HG03025 (cell line): Measurements from ENCODE around the gene CCSER1.
"Not testable (repeated sequence)": the region's sequence is repeated elsewhere in the genome, so short reads cannot be mapped to it uniquely, and the experiment has no call there.

Source experiments
- ATAC-seq: cut with Tn5 transposase; IDR thresholded peaks from one replicate; pipeline ENCODE4 v1.9.1; 2021; ENCODE audit warnings: mild to moderate bottlenecking, moderate library complexity; ENCODE audit not compliant: unreplicated experiment, low FRiP score

Gene CCSER1

GRCh38 chr4:90621080-90621479, 493.9 kb downstream of the CCSER1 start:
- ATAC-seq, result no peak

GRCh38 chr4:90624781-90625180, 497.6 kb downstream of the CCSER1 start:
- ATAC-seq, result no peak

- no peak for ATAC-seq
Observed at GRCh38 chr4:90641861-90642599, 514.8 kb downstream of the CCSER1 start.

- no peak for ATAC-seq
Observed at GRCh38 chr4:90643156-90643555, 516.0 kb downstream of the CCSER1 start.

- ATAC-seq, result no peak
Observed at GRCh38 chr4:90648311-90648710, 521.1 kb downstream of the CCSER1 start.

- no peak for ATAC-seq
Observed at GRCh38 chr4:90648791-90649190, 521.6 kb downstream of the CCSER1 start.

GRCh38 chr4:90660672-90661071, 533.5 kb downstream of the CCSER1 start:
- no peak for ATAC-seq

- no peak for ATAC-seq
Observed at GRCh38 chr4:90670183-90670582, 543.0 kb downstream of the CCSER1 start.

GRCh38 chr4:90689739-90690138, 562.5 kb downstream of the CCSER1 start:
- ATAC-seq, result no peak

- ATAC-seq, result no peak
Observed at GRCh38 chr4:90695411-90695810, 568.2 kb downstream of the CCSER1 start.

GRCh38 chr4:90705501-90705900, 578.3 kb downstream of the CCSER1 start:
- not testable (repeated sequence) for ATAC-seq

- no peak for ATAC-seq
Observed at GRCh38 chr4:90715242-90715641, 588.0 kb downstream of the CCSER1 start.

- no peak for ATAC-seq
Observed at GRCh38 chr4:90718931-90719330, 591.7 kb downstream of the CCSER1 start.

- no peak for ATAC-seq
Observed at GRCh38 chr4:90727938-90728337, 600.7 kb downstream of the CCSER1 start.

GRCh38 chr4:90730752-90731151, 603.6 kb downstream of the CCSER1 start:
- ATAC-seq, result no peak

GRCh38 chr4:90733211-90733610, 606.0 kb downstream of the CCSER1 start:
- no peak for ATAC-seq

GRCh38 chr4:90745176-90745575, 618.0 kb downstream of the CCSER1 start:
- ATAC-seq, result no peak

- no peak for ATAC-seq
Observed at GRCh38 chr4:90753068-90753467, 625.9 kb downstream of the CCSER1 start.

GRCh38 chr4:90757534-90758060, 630.4 kb downstream of the CCSER1 start:
- ATAC-seq, result no peak

- no peak for ATAC-seq
Observed at GRCh38 chr4:90760059-90760458, 632.9 kb downstream of the CCSER1 start.

- ATAC-seq, result no peak
Observed at GRCh38 chr4:90766837-90767236, 639.6 kb downstream of the CCSER1 start.

GRCh38 chr4:90769251-90769650, 642.1 kb downstream of the CCSER1 start:
- ATAC-seq, result no peak
